Measurements from ENCODE around the gene CADPS2.

- no peak for TF ChIP-seq YY1 (IDR thresholded peaks at IDR 0.05)
- TF ChIP-seq CTCF (IDR thresholded peaks at IDR 0.05; ENCODE audit: low read depth, low read length, missing input control), result no peak
- no peak for TF ChIP-seq REST (IDR thresholded peaks at IDR 0.05)
- TF ChIP-seq ATF3 (IDR thresholded peaks at IDR 0.05), result no peak
- TF ChIP-seq SP1 (IDR thresholded peaks at IDR 0.05), result no peak
- no peak for TF ChIP-seq RAD21 (IDR thresholded peaks at IDR 0.05)
- no peak for TF ChIP-seq HNF4G (IDR thresholded peaks at IDR 0.05)
- no peak for TF ChIP-seq MAX (IDR thresholded peaks at IDR 0.05)
These were observed 579.0 kb downstream of the CADPS2 start for GRCh38 chr7:122307228-122307621.

All from liver (tissue), 3 donors.